Dermis blood vessel endothelial cell (primary cell): ENCODE data around the gene FOXN3. TPM values are rescaled to one million over a fixed set of nuclear protein-coding genes. Genes with fewer than 3 reads are reported as not detected.

Experiments used
- DNase-seq: peaks from one replicate; pipeline ENCODE4 v3.0.0; 2010
- total RNA-seq: library from RNA; depleted of rRNA; stranded (reverse); fragments of >200 nt; gene quantifications from 2 replicates; pipeline ENCODE4 v1.2.3, GENCODE V29; 2014

The FOXN3 gene
- total RNA-seq, 1 donor from 2014 or later = 25.9 TPM

GRCh38 chr14:89382901-89383845 lies 33.9 kb downstream of the FOXN3 start:
- no peak for DNase-seq

- DNase-seq = no peak
Observed at GRCh38 chr14:89382487-89382886, 34.5 kb downstream of the FOXN3 start.

GRCh38 chr14:89379891-89380820 lies 36.9 kb downstream of the FOXN3 start:
- DNase-seq = no peak

GRCh38 chr14:89379006-89379405 lies 38.0 kb downstream of the FOXN3 start:
- DNase-seq = no peak

GRCh38 chr14:89378119-89378518 lies 38.9 kb downstream of the FOXN3 start:
- peak; percentile 35 for DNase-seq

GRCh38 chr14:89377544-89377943 lies 39.5 kb downstream of the FOXN3 start:
- no peak for DNase-seq

GRCh38 chr14:89374908-89375307 lies 42.1 kb downstream of the FOXN3 start:
- no peak for DNase-seq

- DNase-seq = no peak
Observed at GRCh38 chr14:89373185-89373584, 43.8 kb downstream of the FOXN3 start.

GRCh38 chr14:89372512-89372883 lies 44.5 kb downstream of the FOXN3 start:
- DNase-seq = no peak

GRCh38 chr14:89371585-89372511 lies 45.2 kb downstream of the FOXN3 start:
- no peak for DNase-seq

- DNase-seq = no peak
Observed at GRCh38 chr14:89370781-89371180, 46.3 kb downstream of the FOXN3 start.

GRCh38 chr14:89370381-89370780 lies 46.7 kb downstream of the FOXN3 start:
- no peak for DNase-seq

GRCh38 chr14:89369656-89370055 lies 47.4 kb downstream of the FOXN3 start:
- DNase-seq = no peak

- DNase-seq = no peak
Observed at GRCh38 chr14:89368490-89369477, 48.2 kb downstream of the FOXN3 start.

GRCh38 chr14:89367779-89368120 lies 49.3 kb downstream of the FOXN3 start:
- DNase-seq = no peak

GRCh38 chr14:89366864-89367778 lies 49.9 kb downstream of the FOXN3 start:
- no peak for DNase-seq

GRCh38 chr14:89365061-89365801 lies 51.8 kb downstream of the FOXN3 start:
- peak; percentile 68 for DNase-seq

GRCh38 chr14:89364316-89364715 lies 52.7 kb downstream of the FOXN3 start:
- no peak for DNase-seq

- no peak for DNase-seq
Observed at GRCh38 chr14:89360277-89360676, 56.8 kb downstream of the FOXN3 start.
